GM23338 (cell line): ENCODE measurements around the gene DACT2. TPM values are rescaled to one million over a fixed set of nuclear protein-coding genes. Genes with fewer than 3 reads are reported as not detected.

Source experiments
- ATAC-seq: fragments of 200-7000 bp; cut with Tn5 transposase; 3 replicates; pipeline ENCODE4 v1.9.1; 2020
- DNase-seq: peaks from one replicate; pipeline ENCODE4 v3.0.0-alpha.2; 2015; ENCODE audit warnings: low spot score
- H2AFZ ChIP-seq: fragments of 200-600 bp; sonication (generic); 2 replicates; pipeline ENCODE4 v1.8.0; 2016; ENCODE audit warnings: antibody characterized with exemption, mild to moderate bottlenecking, moderate library complexity
- H3F3A ChIP-seq: fragments of 200-600 bp; sonication (generic); replicated peaks from 2 replicates; pipeline ENCODE4 v1.8.0; 2017; ENCODE audit warnings: antibody characterized with exemption, mixed run types, low read depth
- H3K27ac ChIP-seq: fragments of 200-600 bp; sonication (generic); 2 replicates; pipeline ENCODE4 v1.6.1; 2016; ENCODE audit warnings: low read depth
- H3K27me3 ChIP-seq: fragments of 200-600 bp; sonication (generic); 2 replicates; pipeline ENCODE4 v1.8.0; 2016; ENCODE audit warnings: mild to moderate bottlenecking, mixed run types, moderate library complexity; ENCODE audit not compliant: insufficient read depth
- H3K36me3 ChIP-seq: fragments of 200-600 bp; sonication (generic); 2 replicates; pipeline ENCODE4 v1.8.0; 2016; ENCODE audit warnings: mild to moderate bottlenecking; ENCODE audit not compliant: insufficient read depth
- H3K4me1 ChIP-seq: fragments of 200-600 bp; sonication (generic); 2 replicates; pipeline ENCODE4 v1.8.0; 2016; ENCODE audit warnings: mild to moderate bottlenecking, moderate library complexity; ENCODE audit not compliant: insufficient read depth
- H3K4me2 ChIP-seq: fragments of 200-600 bp; sonication (generic); 2 replicates; pipeline ENCODE4 v1.7.1; 2017; ENCODE audit warnings: mixed run types
- H3K4me3 ChIP-seq: fragments of 200-600 bp; sonication (generic); 2 replicates; pipeline ENCODE4 v1.6.1; 2016; ENCODE audit warnings: mixed run types
- H3K79me2 ChIP-seq: fragments of 200-600 bp; sonication (generic); replicated peaks from 2 replicates; pipeline ENCODE4 v1.8.0; 2017; ENCODE audit warnings: mild to moderate bottlenecking; ENCODE audit not compliant: insufficient read depth
- H3K9me2 ChIP-seq: fragments of 200-600 bp; sonication (generic); 2 replicates; pipeline ENCODE4 v1.8.0; 2017; ENCODE audit not compliant: insufficient read depth
- H4K20me1 ChIP-seq: fragments of 200-600 bp; sonication (generic); replicated peaks from 2 replicates; pipeline ENCODE4 v1.8.0; 2017; ENCODE audit warnings: mild to moderate bottlenecking; ENCODE audit not compliant: insufficient read depth
- H3K27ac Mint-ChIP-seq: 2 replicates; pipeline ENCODE4 v1.8.0; 2020; ENCODE audit warnings: inconsistent platforms, mild to moderate bottlenecking, moderate library complexity, mixed read lengths
- H3K27me3 Mint-ChIP-seq: 3 replicates; pipeline ENCODE4 v1.8.0; 2022; ENCODE audit warnings: low read depth, mild to moderate bottlenecking, moderate library complexity, mixed read lengths, inconsistent platforms; ENCODE audit not compliant: insufficient read depth, poor library complexity
- H3K36me3 Mint-ChIP-seq: 3 replicates; pipeline ENCODE4 v1.8.0; 2021; ENCODE audit warnings: low read depth, mild to moderate bottlenecking, inconsistent platforms, moderate library complexity, mixed read lengths
- H3K4me1 Mint-ChIP-seq: 3 replicates; pipeline ENCODE4 v1.8.0; 2020; ENCODE audit warnings: mild to moderate bottlenecking, inconsistent platforms, mixed read lengths
- H3K4me3 Mint-ChIP-seq: 3 replicates; pipeline ENCODE4 v1.8.0; 2021; ENCODE audit warnings: moderate library complexity, mild to moderate bottlenecking, inconsistent platforms, mixed read lengths
- H3K9me3 Mint-ChIP-seq: 3 replicates; pipeline ENCODE4 v1.8.0; 2020; ENCODE audit warnings: moderate library complexity, mild to moderate bottlenecking, inconsistent platforms, mixed read lengths
- CREB1 ChIP-seq: fragments of 250-450 bp; sonication (Bioruptor Pico); IDR thresholded peaks from 2 replicates; pipeline ENCODE4 v1.5.0; 2020; ENCODE audit warnings: low read depth, mild to moderate bottlenecking, moderate library complexity
- EZH2 ChIP-seq: fragments of 200-600 bp; sonication (generic); IDR thresholded peaks from one replicate; pipeline ENCODE4 v1.8.0; 2017; ENCODE audit warnings: antibody characterized with exemption, mild to moderate bottlenecking, low read depth; ENCODE audit not compliant: unreplicated experiment
- JUNB ChIP-seq: IDR thresholded peaks from one replicate; pipeline ENCODE4 v1.6.1; 2016; ENCODE audit warnings: antibody characterized with exemption; ENCODE audit not compliant: unreplicated experiment
- NANOG ChIP-seq: IDR thresholded peaks from 2 replicates; pipeline ENCODE4 v1.6.1; 2016; ENCODE audit warnings: antibody characterized with exemption, borderline replicate concordance
- POLR2AphosphoS5 ChIP-seq: IDR thresholded peaks from 2 replicates; pipeline ENCODE4 v1.6.1; 2016; ENCODE audit warnings: antibody characterized with exemption, low read depth
- ZNF114 ChIP-seq: fragments of 250-450 bp; sonication (Bioruptor Pico); IDR thresholded peaks from 2 replicates; pipeline ENCODE4 v1.5.0; 2020; ENCODE audit warnings: mild to moderate bottlenecking, moderate library complexity
- ZNF331 ChIP-seq: fragments of 250-450 bp; sonication (Bioruptor Pico); IDR thresholded peaks from 2 replicates; pipeline ENCODE4 v1.5.0; 2020; ENCODE audit warnings: low read depth, mild to moderate bottlenecking, moderate library complexity
- polyA plus RNA-seq: library from polyadenylated mRNA; unstranded; fragments of >200 nt; fragmentation: Nextera tagmentation; extraction: Ambion mirVana; gene quantifications from 2 replicates; pipeline ENCODE4 v1.2.1, GENCODE V29; 2016
- total RNA-seq: library from RNA; depleted of rRNA; stranded (reverse); fragments of >200 nt; shearing (Covaris generic); gene quantifications from 2 replicates; pipeline ENCODE4 v1.2.3, GENCODE V29; 2014
- TF ChIP-seq, protein P1 (sequence below): fragments of 250-450 bp; sonication (Bioruptor Pico); IDR thresholded peaks from 2 replicates; pipeline ENCODE4 v1.5.0; 2020; ENCODE audit warnings: mild to moderate bottlenecking, moderate library complexity

The DACT2 gene
- total and polyA plus RNA-seq, 2 experiments from 2014 or later: 1.8 to 10.6 TPM

DNA sequence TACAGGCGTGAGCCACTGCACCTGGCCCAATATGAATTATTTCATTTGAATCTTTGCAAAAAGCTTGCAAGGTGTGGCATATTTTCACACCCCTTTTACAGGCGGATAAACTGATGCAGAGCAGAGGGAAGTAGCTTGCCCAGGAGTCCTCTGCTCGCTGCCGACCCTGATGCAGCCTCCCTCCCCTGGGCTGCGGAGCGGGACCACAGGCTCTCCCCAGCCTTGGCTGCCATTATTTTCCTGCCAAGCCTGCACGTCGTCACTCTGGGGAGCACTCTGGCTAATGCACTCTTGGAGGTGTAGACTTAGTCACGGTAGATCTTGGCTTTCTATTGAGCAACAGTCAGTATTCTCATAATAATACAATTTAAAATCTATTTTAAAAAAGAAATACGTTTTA is 34.8 kb upstream of the DACT2 start (continued):
- TF ChIP-seq, protein P1, sequence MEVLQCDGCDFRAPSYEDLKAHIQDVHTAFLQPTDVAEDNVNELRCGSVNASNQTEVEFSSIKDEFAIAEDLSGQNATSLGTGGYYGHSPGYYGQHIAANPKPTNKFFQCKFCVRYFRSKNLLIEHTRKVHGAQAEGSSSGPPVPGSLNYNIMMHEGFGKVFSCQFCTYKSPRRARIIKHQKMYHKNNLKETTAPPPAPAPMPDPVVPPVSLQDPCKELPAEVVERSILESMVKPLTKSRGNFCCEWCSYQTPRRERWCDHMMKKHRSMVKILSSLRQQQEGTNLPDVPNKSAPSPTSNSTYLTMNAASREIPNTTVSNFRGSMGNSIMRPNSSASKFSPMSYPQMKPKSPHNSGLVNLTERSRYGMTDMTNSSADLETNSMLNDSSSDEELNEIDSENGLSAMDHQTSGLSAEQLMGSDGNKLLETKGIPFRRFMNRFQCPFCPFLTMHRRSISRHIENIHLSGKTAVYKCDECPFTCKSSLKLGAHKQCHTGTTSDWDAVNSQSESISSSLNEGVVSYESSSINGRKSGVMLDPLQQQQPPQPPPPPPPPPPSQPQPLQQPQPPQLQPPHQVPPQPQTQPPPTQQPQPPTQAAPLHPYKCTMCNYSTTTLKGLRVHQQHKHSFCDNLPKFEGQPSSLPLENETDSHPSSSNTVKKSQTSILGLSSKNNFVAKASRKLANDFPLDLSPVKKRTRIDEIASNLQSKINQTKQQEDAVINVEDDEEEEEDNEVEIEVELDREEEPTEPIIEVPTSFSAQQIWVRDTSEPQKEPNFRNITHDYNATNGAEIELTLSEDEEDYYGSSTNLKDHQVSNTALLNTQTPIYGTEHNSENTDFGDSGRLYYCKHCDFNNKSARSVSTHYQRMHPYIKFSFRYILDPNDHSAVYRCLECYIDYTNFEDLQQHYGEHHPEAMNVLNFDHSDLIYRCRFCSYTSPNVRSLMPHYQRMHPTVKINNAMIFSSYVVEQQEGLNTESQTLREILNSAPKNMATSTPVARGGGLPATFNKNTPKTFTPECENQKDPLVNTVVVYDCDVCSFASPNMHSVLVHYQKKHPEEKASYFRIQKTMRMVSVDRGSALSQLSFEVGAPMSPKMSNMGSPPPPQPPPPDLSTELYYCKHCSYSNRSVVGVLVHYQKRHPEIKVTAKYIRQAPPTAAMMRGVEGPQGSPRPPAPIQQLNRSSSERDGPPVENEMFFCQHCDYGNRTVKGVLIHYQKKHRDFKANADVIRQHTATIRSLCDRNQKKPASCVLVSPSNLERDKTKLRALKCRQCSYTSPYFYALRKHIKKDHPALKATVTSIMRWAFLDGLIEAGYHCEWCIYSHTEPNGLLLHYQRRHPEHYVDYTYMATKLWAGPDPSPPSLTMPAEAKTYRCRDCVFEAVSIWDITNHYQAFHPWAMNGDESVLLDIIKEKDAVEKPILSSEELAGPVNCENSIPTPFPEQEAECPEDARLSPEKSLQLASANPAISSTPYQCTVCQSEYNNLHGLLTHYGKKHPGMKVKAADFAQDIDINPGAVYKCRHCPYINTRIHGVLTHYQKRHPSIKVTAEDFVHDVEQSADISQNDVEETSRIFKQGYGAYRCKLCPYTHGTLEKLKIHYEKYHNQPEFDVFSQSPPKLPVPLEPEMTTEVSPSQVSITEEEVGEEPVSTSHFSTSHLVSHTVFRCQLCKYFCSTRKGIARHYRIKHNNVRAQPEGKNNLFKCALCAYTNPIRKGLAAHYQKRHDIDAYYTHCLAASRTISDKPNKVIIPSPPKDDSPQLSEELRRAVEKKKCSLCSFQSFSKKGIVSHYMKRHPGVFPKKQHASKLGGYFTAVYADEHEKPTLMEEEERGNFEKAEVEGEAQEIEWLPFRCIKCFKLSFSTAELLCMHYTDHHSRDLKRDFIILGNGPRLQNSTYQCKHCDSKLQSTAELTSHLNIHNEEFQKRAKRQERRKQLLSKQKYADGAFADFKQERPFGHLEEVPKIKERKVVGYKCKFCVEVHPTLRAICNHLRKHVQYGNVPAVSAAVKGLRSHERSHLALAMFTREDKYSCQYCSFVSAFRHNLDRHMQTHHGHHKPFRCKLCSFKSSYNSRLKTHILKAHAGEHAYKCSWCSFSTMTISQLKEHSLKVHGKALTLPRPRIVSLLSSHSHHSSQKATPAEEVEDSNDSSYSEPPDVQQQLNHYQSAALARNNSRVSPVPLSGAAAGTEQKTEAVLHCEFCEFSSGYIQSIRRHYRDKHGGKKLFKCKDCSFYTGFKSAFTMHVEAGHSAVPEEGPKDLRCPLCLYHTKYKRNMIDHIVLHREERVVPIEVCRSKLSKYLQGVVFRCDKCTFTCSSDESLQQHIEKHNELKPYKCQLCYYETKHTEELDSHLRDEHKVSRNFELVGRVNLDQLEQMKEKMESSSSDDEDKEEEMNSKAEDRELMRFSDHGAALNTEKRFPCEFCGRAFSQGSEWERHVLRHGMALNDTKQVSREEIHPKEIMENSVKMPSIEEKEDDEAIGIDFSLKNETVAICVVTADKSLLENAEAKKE: no peak
- no peak for TF ChIP-seq CREB1
- no peak for TF ChIP-seq ZNF331
- TF ChIP-seq POLR2AphosphoS5: no peak
- no peak for TF ChIP-seq ZNF114 (CRISPR knock-in tag)
- no peak for TF ChIP-seq EZH2
- no peak for TF ChIP-seq JUNB

DNA sequence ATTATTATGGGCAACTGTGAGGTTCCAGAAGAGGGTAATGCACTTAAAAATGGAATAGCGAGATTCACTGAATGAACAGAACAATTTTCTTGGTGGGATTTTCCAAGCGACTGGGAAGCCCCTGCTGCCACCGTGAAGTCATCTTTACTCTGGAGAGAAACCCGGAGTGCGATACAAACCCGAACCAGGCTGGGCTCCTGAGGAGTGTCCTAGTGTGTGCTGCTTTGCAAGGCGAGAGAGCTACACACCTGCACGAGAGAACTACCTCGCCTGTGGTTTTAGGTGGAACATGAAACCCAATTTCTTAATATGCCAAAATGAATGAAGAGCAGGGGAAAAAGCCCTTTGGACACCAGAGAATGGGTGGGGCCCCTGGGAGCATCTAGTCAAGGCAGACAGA is 33.5 kb upstream of the DACT2 start:
- Mint-ChIP-seq H3K27ac (no peak overlapping the region), H3K9me3 (no peaks in the 10 kb centered on the region), H3K27me3 (peaks cover 6% of the 10 kb centered on the region), H3K4me3 (no peak overlapping the region), H3K4me1 (peaks cover 5% of the 10 kb centered on the region; the same call in 1 of the 3 replicates), H3K36me3 (no peaks in the 10 kb centered on the region)
- TF ChIP-seq NANOG (no peak), ZNF331 (no peak), EZH2 (no peak), JUNB (no peak)
- Histone ChIP-seq H3K36me3 (no peaks in the 10 kb centered on the region), H3K4me1 (no peaks in the 10 kb centered on the region), H3K27ac (no peak overlapping the region), H2AFZ (no peak overlapping the region), H3K4me2 (no peak overlapping the region), H3K4me3 (no peak overlapping the region), H4K20me1 (no peaks in the 10 kb centered on the region), H3K9me2 (peaks cover 5% of the 10 kb centered on the region; the same call in 1 of the 2 replicates), H3K27me3 (no peaks in the 10 kb centered on the region), H3K79me2 (no peaks in the 10 kb centered on the region), H3F3A (no peaks in the 10 kb centered on the region)
- no peak for ATAC-seq
- no peak for DNase-seq
